DMS53 treated with DMSO at 0.1 percent for 48 hours (cell line): ENCODE measurements around the gene AXIN1.
A peak's percentile ranks its signal among the peaks of the same experiment; 100 is the strongest.
"Not testable (repeated sequence)": the region's sequence is repeated elsewhere in the genome, so short reads cannot be mapped to it uniquely, and the experiment has no call there.

Experiments used
- DNase-seq: peaks from one replicate; lab custom pipeline; 2025; ENCODE audit not compliant: unreplicated experiment; lab: John Stamatoyannopoulos, UW

Gene AXIN1

GRCh38 chr16:381012-381788 is 28.7 kb upstream of the AXIN1 start:
- DNase-seq = peak; percentile 42

GRCh38 chr16:380762-381011 is 28.2 kb upstream of the AXIN1 start:
- DNase-seq = no peak

- DNase-seq = no peak
Measured at GRCh38 chr16:379961-380761, 27.6 kb upstream of the AXIN1 start.

- peak; percentile 87 for DNase-seq
Measured at GRCh38 chr16:379183-379960, 26.8 kb upstream of the AXIN1 start.

GRCh38 chr16:378821-379182 is 26.3 kb upstream of the AXIN1 start:
- no peak for DNase-seq

- not testable (repeated sequence) for DNase-seq
Measured at GRCh38 chr16:378113-378820, 25.7 kb upstream of the AXIN1 start.

- DNase-seq = no peak
Measured at GRCh38 chr16:377419-377951, 25.0 kb upstream of the AXIN1 start.

- no peak for DNase-seq
Measured at GRCh38 chr16:376817-377418, 24.4 kb upstream of the AXIN1 start.

GRCh38 chr16:375927-376816 is 23.6 kb upstream of the AXIN1 start:
- no peak for DNase-seq

- no peak for DNase-seq
Measured at GRCh38 chr16:375212-375611, 22.7 kb upstream of the AXIN1 start.

- no peak for DNase-seq
Measured at GRCh38 chr16:374616-374926, 22.0 kb upstream of the AXIN1 start.

GRCh38 chr16:373848-374615 is 21.5 kb upstream of the AXIN1 start:
- DNase-seq = no peak

GRCh38 chr16:373020-373598 is 20.6 kb upstream of the AXIN1 start:
- no peak for DNase-seq

- DNase-seq = no peak
Measured at GRCh38 chr16:372302-372983, 19.9 kb upstream of the AXIN1 start.

GRCh38 chr16:371515-372301 is 19.2 kb upstream of the AXIN1 start:
- DNase-seq = no peak

- DNase-seq = no peak
Measured at GRCh38 chr16:370979-371514, 18.5 kb upstream of the AXIN1 start.

- DNase-seq = peak; percentile 69
Measured at GRCh38 chr16:370443-370842, 17.9 kb upstream of the AXIN1 start, which contains the start of gene MRPL28. TSS of gene MRPL28 (minus strand) at chr16:370538. CDS start at chr16:370218, 320 bp downstream.
